Measurements from ENCODE around the gene NELL1.

DNA sequence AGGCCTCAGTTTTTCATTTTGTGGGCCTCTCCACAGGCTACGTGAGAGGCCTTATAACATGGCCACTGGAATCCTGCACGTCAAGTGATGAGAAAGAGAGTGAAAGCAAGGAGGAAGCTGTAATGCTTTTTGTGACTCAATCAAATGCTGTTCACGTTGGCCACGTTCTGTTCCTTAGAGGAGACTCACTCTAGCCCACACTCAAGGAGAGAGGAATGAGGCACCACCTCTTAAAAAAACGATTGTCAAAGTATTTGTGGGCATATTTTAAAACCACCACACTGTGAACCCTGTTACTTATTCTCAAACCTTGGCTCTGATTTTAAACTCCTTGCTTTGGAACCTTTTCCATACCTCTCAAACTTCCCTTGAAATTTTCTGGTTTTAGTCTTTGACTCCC, 705.0 kb downstream of the NELL1 start:
- TF ChIP-seq USF2 (IDR thresholded peaks at IDR 0.05; ENCODE audit: borderline replicate concordance, low read depth, low read length): no peak
- no peak for TF ChIP-seq ZBTB33 (IDR thresholded peaks at IDR 0.05; ENCODE audit: borderline replicate concordance, low read depth)
- no peak for TF ChIP-seq CTCF (IDR thresholded peaks at IDR 0.05)
- TF ChIP-seq JUND (IDR thresholded peaks at IDR 0.05): no peak
- TF ChIP-seq TAF1 (IDR thresholded peaks at IDR 0.05; ENCODE audit: borderline replicate concordance, low read depth, low read length): no peak
- no peak for TF ChIP-seq EZH2phosphoT487 (IDR thresholded peaks at IDR 0.05; ENCODE audit: borderline replicate concordance, low read depth)
- no peak for TF ChIP-seq YY1 (IDR thresholded peaks at IDR 0.05; ENCODE audit: low read depth)
